A549 (cell line): Measurements from ENCODE around the gene SLC7A6OS.

Experiments
- HDAC2 ChIP-seq: fragments of 200-600 bp; sonication (generic); IDR thresholded peaks from 2 replicates; pipeline ENCODE4 v1.6.1; 2016
- KDM1A ChIP-seq: fragments of 200-600 bp; sonication (generic); IDR thresholded peaks from 2 replicates; pipeline ENCODE4 v1.6.1; 2016; ENCODE audit warnings: low read depth, mild to moderate bottlenecking
- RFX5 ChIP-seq: fragments of 450-650 bp; IDR thresholded peaks from 2 replicates; pipeline ENCODE4 v1.7.1; 2014; ENCODE audit warnings: antibody characterized with exemption, mild to moderate bottlenecking, moderate library complexity

DNA sequence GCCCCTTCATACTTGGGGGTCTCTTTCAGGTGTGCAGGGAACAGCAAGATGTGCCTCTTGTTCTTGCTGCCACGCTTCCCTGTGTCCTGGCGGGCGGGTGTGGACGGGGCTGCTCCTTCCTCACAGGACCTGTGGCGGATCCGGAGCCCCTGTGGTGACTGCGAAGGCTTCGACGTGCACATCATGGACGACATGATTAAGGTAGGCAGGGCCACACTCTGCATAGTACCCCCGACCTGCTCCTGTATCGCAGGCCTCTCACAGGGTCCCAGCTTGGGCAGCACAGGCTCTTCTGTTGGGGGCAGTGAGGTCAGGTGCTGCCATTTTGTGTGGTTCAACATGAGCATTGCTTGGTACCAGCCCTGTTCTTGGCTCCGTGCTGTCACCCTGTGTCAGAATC, 42.6 kb upstream of the SLC7A6OS start:
- TF ChIP-seq RFX5 (no peak), HDAC2 (no peak), KDM1A (no peak)
